ENCODE data around the gene CLEC10A.

- no peak for TF ChIP-seq CTCF (conservative IDR thresholded peaks at IDR 0.05; ENCODE audit: low read length)
- no peak for TF ChIP-seq EZH2phosphoT487 (IDR thresholded peaks at IDR 0.05; ENCODE audit: borderline replicate concordance)
Observed at GRCh38 chr17:7058831-7059447, 21.1 kb downstream of the CLEC10A start.
